ENCODE measurements around the gene F11. TPM values are rescaled to one million over a fixed set of nuclear protein-coding genes. Genes with fewer than 3 reads are reported as not detected.
"Not testable (repeated sequence)": the region's sequence is repeated elsewhere in the genome, so short reads cannot be mapped to it uniquely, and the experiment has no call there.

Gene F11
- total RNA-seq, 1 experiment from 2014 or later, result not detected

DNA sequence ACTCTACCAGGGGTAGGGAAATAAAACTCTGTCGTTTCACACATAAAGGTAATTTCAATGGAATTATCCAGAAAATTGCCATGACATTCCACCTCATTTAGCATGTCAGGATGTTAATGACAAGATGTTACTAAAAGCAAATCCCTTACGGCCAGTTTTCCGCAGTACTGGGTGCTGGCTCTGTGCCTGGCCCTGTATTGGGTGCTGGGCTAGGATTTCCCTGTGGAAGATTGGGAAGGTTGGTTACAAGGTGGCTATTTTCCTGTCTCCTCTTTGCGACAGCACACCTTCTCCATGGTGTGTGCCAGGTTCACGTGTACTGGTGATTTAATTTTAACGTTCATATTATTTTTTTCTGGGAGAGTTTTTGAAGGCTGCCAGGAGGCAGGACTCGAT lies 25.5 kb upstream of the F11 start:
- no TSS peak for BruUV-seq (replicated peaks)
- intact Hi-C loops (cut with micrococcal nuclease), result no loop called here
- no peak for ATAC-seq

DNA sequence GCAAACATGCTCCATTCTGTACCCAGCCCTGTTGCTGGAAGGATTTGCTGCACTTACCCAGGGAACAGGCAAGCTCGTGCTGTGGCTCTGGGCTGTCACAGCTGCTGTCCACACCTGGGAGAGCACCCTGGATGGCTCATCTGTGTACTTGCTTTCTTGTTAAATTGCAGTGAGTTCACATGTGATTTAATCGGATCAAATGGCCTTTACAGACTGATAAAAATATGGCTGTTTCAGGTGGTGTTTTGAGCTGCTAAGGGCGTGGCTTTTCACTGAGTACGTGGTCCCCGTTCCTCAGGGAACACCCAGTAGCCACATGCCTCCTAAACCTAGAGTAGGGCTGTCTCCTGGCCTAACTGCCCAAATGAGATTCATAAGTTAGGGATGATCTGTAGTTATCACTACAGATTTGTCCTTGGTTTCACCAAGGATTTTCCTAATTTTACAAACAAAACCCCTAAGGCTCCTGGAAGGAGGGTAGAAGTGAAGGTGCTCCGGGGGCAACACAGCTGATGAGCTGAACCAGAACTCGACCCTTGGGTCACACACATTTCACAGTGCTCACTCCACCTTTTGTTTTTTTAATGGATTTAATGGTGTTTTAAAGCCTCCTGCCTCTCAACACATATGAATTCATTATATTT lies 25.0 kb upstream of the F11 start:
- Histone ChIP-seq H3K9me3 (ENCODE audit: low read length) (no peaks in the 10 kb centered on the region), H2AFZ (ENCODE audit: low read length) (no peak overlapping the region), H3K36me3 (ENCODE audit: low read depth, low read length) (no peaks in the 10 kb centered on the region), H3K4me3 (ENCODE audit: low read length) (no peak overlapping the region), H3K9me2 (replicated peaks; ENCODE audit: low read length) (no peaks in the 10 kb centered on the region), H3K9ac (ENCODE audit: low read length) (no peak overlapping the region), H3K4me2 (ENCODE audit: low read length) (no peak overlapping the region), H4K20me1 (ENCODE audit: low read length) (no peaks in the 10 kb centered on the region), H3F3A (ENCODE audit: low read length, unreplicated experiment) (no peaks in the 10 kb centered on the region), H3K27me3 (ENCODE audit: low read length) (peaks cover 17% of the 10 kb centered on the region; the same call in 1 of the 2 replicates), H3K27ac (ENCODE audit: low read length) (no peak overlapping the region), H3K4me1 (ENCODE audit: insufficient read depth, low read length) (no peaks in the 10 kb centered on the region), H3K79me2 (ENCODE audit: low read length) (no peaks in the 10 kb centered on the region)
- ChIA-PET POLR2A (ENCODE audit: unreplicated experiment) (no interaction called here), CTCF (no interaction called here)
- intact Hi-C loops (cut with micrococcal nuclease), result no loop called here
- ATAC-seq, result no peak
- BruUV-seq (replicated peaks), result no TSS peak
- no peak for DNase-seq
- TF ChIP-seq EZH2phosphoT487 (IDR thresholded peaks at IDR 0.05; ENCODE audit: borderline replicate concordance, low read length), result no peak
- TF ChIP-seq, protein P1, sequence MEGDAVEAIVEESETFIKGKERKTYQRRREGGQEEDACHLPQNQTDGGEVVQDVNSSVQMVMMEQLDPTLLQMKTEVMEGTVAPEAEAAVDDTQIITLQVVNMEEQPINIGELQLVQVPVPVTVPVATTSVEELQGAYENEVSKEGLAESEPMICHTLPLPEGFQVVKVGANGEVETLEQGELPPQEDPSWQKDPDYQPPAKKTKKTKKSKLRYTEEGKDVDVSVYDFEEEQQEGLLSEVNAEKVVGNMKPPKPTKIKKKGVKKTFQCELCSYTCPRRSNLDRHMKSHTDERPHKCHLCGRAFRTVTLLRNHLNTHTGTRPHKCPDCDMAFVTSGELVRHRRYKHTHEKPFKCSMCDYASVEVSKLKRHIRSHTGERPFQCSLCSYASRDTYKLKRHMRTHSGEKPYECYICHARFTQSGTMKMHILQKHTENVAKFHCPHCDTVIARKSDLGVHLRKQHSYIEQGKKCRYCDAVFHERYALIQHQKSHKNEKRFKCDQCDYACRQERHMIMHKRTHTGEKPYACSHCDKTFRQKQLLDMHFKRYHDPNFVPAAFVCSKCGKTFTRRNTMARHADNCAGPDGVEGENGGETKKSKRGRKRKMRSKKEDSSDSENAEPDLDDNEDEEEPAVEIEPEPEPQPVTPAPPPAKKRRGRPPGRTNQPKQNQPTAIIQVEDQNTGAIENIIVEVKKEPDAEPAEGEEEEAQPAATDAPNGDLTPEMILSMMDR (conservative IDR thresholded peaks at IDR 0.05; ENCODE audit: low read depth, low read length), result no peak
- no peak for TF ChIP-seq EZH2 (IDR thresholded peaks at IDR 0.05; ENCODE audit: low read length, unreplicated experiment)

More for the DNA sequence above, 25.5 kb upstream of the F11 start:
- H3K4me2 ChIP-seq (ENCODE audit: low read length), result no peak overlapping the region
- H2AFZ ChIP-seq (ENCODE audit: low read length), result no peak overlapping the region
- H3K9me2 ChIP-seq (replicated peaks; ENCODE audit: low read length), result no peaks in the 10 kb centered on the region
- TF ChIP-seq EZH2phosphoT487 (IDR thresholded peaks at IDR 0.05; ENCODE audit: borderline replicate concordance, low read length), result no peak
- TF ChIP-seq EZH2 (IDR thresholded peaks at IDR 0.05; ENCODE audit: low read length, unreplicated experiment), result no peak
- TF ChIP-seq, protein P1 (conservative IDR thresholded peaks at IDR 0.05; ENCODE audit: low read depth, low read length), result no peak
- DNase-seq, result no peak
- CTCF ChIA-PET, result no interaction called here
- H3K27me3 ChIP-seq (ENCODE audit: low read length), result peaks cover 17% of the 10 kb centered on the region; the same call in 1 of the 2 replicates
- no peaks in the 10 kb centered on the region for H3K4me1 ChIP-seq (ENCODE audit: insufficient read depth, low read length)
- no peaks in the 10 kb centered on the region for H3K9me3 ChIP-seq (ENCODE audit: low read length)
- no peaks in the 10 kb centered on the region for H3K79me2 ChIP-seq (ENCODE audit: low read length)
- H3K9ac ChIP-seq (ENCODE audit: low read length), result no peak overlapping the region
- POLR2A ChIA-PET (ENCODE audit: unreplicated experiment), result no interaction called here
- H4K20me1 ChIP-seq (ENCODE audit: low read length), result no peaks in the 10 kb centered on the region
- H3F3A ChIP-seq (ENCODE audit: low read length, unreplicated experiment), result no peaks in the 10 kb centered on the region
- no peak overlapping the region for H3K4me3 ChIP-seq (ENCODE audit: low read length)
- no peaks in the 10 kb centered on the region for H3K36me3 ChIP-seq (ENCODE audit: low read depth, low read length)
- H3K27ac ChIP-seq (ENCODE audit: low read length), result no peak overlapping the region

DNA sequence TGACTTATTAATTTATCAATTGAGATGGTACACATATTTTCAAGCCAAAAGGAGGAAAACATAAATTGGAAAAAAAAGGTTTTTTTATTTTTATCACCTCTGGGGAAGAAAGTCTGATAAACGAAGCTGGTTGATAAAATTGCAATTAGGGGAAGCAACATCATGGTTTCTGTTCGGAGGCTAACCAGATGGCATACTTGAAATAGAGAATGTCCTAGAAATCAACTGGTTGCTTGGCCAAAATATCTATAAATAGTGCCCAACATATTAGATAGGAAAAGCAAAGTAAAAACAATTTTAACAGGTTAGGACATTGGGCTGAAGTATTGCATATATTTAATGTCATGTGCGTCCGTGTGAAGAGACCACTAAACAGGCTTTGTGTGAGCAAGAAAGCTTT lies 24.4 kb upstream of the F11 start:
- ATAC-seq (no peak), DNase-seq (no peak)
- H3K27ac ChIP-seq (ENCODE audit: low read length), result no peak overlapping the region
- H3K4me1 ChIP-seq (ENCODE audit: insufficient read depth, low read length), result no peaks in the 10 kb centered on the region
- no peak overlapping the region for H3K4me2 ChIP-seq (ENCODE audit: low read length)
- ChIA-PET POLR2A (ENCODE audit: unreplicated experiment) (no interaction called here), CTCF (no interaction called here)
- no peak overlapping the region for H3K4me3 ChIP-seq (ENCODE audit: low read length)
- H3K36me3 ChIP-seq (ENCODE audit: low read depth, low read length), result no peaks in the 10 kb centered on the region
- H3K27me3 ChIP-seq (ENCODE audit: low read length), result peaks cover 17% of the 10 kb centered on the region; the same call in 1 of the 2 replicates
- no TSS peak for BruUV-seq (replicated peaks)
- H3K9me2 ChIP-seq (replicated peaks; ENCODE audit: low read length), result no peaks in the 10 kb centered on the region
- H2AFZ ChIP-seq (ENCODE audit: low read length), result no peak overlapping the region
- TF ChIP-seq EZH2 (IDR thresholded peaks at IDR 0.05; ENCODE audit: low read length, unreplicated experiment), result no peak
- TF ChIP-seq, protein P1 (conservative IDR thresholded peaks at IDR 0.05; ENCODE audit: low read depth, low read length), result no peak
- no peak for TF ChIP-seq EZH2phosphoT487 (IDR thresholded peaks at IDR 0.05; ENCODE audit: borderline replicate concordance, low read length)
- no peaks in the 10 kb centered on the region for H3K79me2 ChIP-seq (ENCODE audit: low read length)
- no peak overlapping the region for H3K9ac ChIP-seq (ENCODE audit: low read length)
- no peaks in the 10 kb centered on the region for H3K9me3 ChIP-seq (ENCODE audit: low read length)
- H3F3A ChIP-seq (ENCODE audit: low read length, unreplicated experiment), result no peaks in the 10 kb centered on the region
- H4K20me1 ChIP-seq (ENCODE audit: low read length), result no peaks in the 10 kb centered on the region
- intact Hi-C loops (cut with micrococcal nuclease), result no loop called here

DNA sequence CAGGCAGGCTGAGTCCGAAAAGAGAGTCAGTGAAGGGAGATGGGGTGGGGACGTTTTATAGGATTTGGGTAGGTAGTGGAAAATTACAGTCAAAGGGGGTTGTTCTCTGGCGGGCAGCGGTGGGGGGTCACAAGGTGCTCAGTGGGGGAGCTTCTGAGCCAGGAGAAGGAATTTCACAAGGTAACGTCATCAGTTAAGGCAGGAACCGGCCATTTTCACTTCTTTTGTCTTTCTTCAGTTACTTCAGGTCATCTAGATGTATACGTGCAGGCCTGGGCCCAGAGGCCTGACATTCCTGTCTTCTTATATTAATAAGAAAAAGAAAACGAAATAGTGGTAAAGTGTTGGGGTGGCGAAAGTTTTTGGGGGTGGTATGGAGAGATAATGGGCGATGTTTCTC lies 24.0 kb upstream of the F11 start:
- H3F3A ChIP-seq (ENCODE audit: low read length, unreplicated experiment); H2AFZ ChIP-seq (ENCODE audit: low read length); H3K4me3 ChIP-seq (ENCODE audit: low read length); H3K4me2 ChIP-seq (ENCODE audit: low read length); H3K4me1 ChIP-seq (ENCODE audit: insufficient read depth, low read length); intact Hi-C loops (cut with micrococcal nuclease); H3K9me2 ChIP-seq (replicated peaks; ENCODE audit: low read length); POLR2A ChIA-PET (ENCODE audit: unreplicated experiment); H4K20me1 ChIP-seq (ENCODE audit: low read length); H3K9me3 ChIP-seq (ENCODE audit: low read length); H3K79me2 ChIP-seq (ENCODE audit: low read length); ATAC-seq; H3K36me3 ChIP-seq (ENCODE audit: low read depth, low read length); BruUV-seq (replicated peaks); DNase-seq; H3K27ac ChIP-seq (ENCODE audit: low read length); CTCF ChIA-PET; H3K9ac ChIP-seq (ENCODE audit: low read length): not testable (repeated sequence)
- peaks cover 17% of the 10 kb centered on the region; the same call in 1 of the 2 replicates for H3K27me3 ChIP-seq (ENCODE audit: low read length)

All from PC-3 (cell line).